GM19238 (cell line): Measurements from ENCODE around the gene NCAM1.

Experiments
- DNase-seq: peaks from one replicate; pipeline ENCODE4 v3.0.0; 2011; ENCODE audit warnings: low spot score; ENCODE audit not compliant: insufficient read length

Gene NCAM1

DNA sequence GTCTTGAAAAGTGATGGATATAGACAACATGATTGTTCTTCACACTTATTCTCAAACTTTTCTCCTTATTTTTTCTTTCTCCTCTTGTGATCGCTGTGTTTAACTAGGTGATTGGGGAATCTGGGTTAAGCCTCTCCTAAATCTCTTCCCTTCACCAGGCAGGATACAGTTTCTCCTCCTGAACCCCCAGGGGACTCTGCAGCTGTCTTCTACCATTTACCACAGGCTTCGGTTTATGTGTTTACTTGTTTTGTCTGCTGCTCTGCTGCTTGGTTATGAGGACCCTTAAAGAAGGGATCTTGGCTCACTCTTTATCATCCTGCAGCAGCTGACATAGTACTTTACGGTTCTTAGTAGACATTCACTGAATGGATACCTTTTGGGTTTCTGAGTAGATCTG, 124.2 kb downstream of the NCAM1 start:
- DNase-seq: no peak

DNA sequence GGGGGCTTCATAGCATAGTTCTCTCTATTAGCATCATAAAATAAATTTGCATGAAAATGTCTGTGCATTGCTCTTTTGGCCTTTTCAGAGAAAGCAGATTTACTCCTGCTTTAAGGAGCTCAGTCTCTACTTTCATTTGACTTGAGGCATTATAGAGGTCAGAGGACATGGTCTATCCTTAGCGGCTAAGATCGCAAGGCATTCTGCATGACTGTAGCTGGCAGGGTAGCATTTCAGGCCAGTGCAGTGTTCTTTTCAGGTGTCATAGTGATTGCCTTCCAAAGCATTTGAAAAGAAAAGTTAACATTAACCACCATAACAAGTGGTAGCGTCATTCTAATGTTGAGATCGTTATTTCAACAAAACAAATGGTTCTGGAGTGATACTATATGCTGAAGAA, 126.5 kb downstream of the NCAM1 start:
- DNase-seq: no peak

DNA sequence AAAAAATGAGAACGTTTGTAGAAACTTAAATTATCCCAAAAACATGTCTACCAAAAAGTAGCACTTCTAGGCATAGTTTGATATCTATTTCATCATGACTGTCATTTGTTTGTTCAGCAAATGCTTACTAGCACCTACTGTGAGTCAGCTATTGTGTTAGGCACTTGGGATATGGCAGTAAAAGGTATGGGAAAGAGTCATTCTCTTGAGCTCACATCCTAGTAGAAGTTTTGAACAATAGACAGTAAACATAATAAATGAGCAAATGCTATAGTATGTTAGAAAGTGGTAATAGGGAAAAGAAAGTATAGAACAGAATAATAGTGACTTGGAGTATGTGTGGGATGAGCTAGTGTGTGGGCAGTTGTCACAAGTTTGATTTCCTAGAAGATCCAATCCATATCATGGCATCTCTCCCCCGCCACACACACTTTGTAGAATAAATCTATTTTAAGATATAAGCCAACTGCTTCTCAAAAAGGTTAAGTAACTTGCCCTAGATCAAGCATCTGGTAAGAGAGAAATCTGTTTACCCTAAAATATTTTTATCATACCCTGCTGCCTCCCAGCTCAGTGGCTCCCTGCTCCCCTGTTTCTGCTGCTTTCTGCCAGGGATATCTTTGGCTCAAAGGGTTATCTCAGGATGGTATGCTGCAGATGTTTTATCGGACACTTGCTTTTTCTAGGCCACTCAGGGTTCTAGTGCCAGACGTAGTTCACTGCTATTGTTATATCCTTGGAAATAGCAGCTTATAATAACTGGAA, 129.7 kb downstream of the NCAM1 start:
- DNase-seq: no peak

DNA sequence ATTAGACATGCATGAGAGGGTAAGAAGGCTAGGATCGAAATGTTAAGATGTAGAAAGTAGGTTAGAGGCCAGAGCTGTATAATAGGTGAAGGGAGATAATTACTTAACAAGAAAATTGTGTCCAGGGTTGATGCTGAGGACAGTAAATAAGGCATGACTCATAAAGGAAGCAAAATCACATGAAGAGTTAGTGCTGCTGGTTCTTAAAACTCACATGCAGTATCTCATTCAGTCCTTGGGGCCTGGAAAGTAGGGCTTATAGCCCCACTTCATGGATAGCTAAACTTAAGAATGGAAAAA, 130.2 kb downstream of the NCAM1 start:
- DNase-seq: no peak

DNA sequence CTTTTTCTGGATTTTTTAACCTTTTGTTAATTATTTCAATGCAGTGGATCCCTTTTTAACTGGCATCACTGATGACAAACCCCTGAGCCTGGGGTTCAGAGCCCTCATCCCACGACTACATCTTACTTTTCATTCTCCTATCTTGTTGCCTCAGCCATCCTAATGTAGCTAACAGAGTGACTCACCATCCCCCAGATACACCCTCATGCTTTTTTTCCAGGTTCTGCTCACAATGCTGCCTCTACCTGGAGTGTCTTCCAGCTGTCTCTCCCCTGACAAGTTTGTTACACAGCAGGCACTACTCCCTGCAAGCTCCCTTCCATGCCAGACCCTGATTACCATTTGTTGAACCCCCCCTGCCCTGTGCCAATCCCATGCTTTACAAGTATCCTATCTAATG, 135.4 kb downstream of the NCAM1 start:
- DNase-seq: no peak

DNA sequence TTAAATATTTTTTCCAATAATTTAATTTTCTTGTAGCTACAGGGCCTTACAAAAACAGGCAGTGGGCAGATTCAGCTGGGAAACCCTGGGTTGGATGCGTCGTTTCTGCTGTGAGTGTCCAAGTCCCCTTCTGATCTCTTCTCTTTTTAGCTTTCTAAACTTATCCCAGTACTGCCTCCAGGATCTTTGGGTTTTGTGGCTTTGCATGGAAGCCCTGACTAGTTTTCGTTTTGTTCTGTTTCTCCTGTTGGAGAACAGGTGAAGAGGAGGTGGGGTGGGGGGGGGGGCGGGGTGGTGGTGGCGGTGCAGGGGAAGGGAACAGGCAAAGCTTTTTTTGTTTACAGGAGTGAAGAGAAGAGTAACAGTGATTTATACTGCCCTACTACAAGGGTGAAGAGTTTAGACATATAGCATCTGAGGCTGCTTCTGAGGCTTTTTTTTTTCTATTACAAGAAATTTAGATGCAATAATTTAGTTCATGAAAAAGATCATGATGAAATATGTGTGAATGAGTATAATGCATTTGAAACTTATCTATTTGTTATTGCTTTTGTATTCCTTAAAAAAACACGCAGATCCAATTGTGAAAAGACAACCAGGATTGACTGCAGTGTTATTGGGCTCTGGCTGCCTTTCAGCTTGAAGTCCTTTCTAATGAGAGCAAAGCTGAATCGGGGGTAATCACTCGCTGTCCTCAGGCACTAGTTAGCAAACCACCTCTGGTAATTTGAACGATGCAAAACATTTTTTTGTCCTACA, 142.9 kb downstream of the NCAM1 start:
- no peak for DNase-seq

DNA sequence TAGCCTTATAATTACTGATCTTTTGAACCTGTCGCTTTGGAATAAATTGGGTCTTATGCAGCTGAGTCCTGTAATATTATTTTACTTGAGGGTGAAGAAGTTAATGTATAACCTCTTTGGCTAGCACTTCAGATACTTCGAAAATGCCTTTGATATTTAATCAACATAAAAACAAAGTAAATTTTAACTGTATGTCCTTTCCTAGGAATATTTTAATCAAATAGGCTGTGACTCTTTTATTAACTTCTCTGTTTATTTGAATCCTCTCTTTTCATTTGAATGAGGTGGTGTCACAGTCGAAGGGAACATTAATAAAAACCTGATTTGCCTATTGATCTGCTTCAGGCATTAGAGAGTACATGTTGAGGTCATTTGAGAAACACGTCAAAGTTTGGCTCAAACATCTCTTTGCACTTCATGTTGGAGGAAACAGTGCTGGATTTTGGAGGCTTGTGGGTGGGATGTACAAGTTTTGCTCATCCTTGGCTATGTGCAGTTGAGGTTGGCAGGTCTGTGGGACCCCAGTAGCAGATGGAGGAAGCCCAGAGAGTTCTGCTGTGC, 143.6 kb downstream of the NCAM1 start:
- no peak for DNase-seq

DNA sequence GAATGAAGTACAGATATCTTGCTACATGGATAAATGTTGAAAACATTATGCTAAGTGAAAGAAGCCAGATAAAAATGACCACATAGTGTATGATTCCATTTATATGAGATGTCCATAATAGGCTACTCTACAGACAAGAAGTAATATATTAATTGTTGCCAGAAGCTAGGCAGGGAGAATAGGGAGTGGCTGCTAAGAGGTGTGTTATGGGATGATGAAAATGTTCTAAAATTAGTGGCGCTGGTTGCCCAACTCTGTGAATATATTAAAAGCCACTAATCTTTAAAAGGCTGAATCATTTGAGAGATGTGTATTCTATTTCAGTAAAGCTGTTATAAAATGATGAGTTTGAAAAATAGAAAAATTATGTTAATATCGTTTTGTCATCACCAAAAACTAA, 144.4 kb downstream of the NCAM1 start:
- DNase-seq: no peak

DNA sequence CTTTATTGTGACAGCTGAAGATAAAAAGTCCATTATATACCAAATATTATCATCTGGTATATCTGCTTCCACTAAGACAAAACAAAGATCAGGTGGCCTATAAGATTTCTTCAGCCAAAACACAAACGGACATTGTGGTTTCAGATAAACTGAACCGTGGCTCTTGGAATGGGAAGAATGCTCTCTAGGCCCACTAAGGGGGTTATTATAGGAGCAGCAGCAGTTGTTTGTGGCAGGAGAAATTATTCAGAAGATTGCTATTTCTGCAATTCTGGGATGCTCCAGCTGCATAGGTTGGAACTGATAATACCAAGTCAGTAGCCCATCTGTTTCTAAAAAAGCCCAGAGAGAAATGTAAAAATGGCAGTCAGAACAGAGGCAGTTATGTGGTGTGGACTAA, 145.3 kb downstream of the NCAM1 start:
- DNase-seq: no peak

DNA sequence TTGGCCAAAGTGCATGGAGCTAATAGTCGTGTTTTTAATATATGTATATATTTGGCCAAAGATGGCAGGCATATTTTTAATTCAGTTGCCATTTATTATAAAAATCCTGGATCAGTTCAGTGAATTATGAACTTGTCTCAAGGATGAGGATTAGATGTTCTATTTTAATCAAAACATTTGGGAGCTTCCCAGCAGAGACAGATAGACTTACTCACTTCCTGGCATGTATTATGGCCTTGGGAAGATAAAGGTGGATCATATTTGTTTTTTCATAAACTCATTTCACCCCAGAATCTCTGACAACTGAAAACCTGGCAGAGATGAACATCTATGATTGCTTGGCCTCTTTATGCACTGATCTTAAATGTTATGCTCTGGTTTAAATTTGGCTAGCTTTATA, 148.8 kb downstream of the NCAM1 start:
- no peak for DNase-seq

DNA sequence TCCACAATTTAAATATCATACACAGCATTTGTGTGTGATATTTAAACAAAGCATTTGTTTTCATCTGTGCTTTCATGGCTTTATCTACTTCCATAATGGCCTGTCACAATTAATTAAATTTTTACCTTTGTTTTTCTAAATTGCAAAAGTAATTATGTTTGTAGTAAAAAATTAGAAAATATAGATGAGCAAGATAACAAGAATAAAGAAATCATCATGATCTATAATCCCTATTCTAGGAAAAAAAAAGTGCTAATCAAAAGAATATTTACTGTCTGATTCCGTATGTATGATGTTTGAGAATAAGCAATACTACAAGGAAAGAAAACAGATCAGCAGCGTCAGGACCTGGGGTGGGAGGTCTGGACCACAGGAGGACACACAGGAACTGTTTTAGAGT, 149.9 kb downstream of the NCAM1 start:
- DNase-seq: no peak

DNA sequence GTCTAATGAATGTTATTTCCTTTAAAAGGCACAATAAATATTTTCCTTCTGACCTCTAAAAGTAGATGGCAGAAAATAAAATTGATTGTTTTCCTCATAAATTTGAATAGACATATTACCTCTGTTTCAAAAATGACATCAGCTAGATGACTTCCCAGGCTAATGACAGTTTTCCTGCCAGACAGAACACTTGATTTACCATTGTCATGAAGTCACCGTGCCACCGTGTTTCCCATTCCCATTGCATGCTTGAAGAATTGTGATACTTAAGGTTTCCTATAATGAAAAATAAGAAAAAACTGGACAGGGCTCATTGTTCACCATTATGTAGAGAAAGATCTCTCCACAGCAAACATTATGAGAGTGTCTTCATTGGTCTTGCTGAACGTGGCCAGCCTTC, 151.1 kb downstream of the NCAM1 start:
- DNase-seq: no peak

DNA sequence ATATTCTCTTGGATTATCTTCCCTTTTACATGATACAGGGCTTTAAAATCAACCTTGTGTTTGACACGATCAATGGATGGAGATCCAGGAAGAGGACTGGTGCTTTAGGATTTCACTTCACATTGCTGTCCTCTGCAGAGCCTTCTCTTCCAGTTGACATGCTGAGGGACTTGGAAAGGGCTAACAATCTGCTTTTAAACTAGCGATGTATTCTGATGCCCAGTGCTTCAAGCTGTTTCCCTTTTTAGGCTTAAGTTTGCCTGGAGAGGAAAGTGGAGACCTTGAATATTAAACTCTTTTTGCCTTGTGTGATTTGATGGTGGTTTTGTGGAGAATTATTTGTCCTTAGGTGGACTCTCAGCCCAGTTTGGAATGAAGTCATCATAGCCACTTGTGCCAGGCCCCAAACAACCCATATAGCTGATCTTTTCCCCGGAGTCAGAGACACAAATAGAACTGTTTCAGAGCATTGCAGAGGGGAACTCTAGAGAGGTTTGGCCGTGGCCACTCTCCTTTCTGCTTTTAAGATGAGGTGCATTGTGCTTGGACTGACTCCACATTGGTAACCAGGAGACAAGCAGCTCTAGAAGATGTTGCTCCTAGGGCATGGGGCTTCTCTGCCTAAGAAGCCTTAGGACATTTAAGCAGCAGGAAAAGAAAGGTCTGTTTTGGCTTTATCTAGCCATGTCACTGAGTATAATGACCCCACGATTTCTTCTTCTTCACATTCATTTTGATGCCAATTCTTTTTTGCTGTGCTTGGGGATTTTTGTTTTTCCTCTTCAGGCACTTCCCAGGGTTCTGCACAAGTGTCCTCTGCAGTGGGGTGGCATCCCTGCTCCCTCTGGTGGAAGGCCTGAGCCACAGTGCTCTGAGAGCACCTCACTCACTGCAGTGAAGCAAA, 152.8 kb downstream of the NCAM1 start:
- no peak for DNase-seq

DNA sequence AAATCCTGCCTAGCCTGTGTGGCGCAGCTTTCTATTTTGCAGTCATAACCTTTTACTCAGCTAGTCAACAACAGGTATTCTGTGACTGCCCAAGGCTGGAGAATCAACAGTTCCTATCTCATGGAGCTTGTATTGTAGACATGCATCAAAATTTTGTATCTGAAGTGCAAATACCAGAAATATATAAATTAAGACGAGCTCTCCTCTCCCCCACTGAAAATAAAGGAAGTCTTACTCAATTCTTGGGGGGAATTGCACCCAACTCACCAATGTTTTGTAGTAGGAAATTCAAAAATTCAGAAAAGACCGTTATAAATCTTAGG, 153.4 kb downstream of the NCAM1 start:
- no peak for DNase-seq

DNA sequence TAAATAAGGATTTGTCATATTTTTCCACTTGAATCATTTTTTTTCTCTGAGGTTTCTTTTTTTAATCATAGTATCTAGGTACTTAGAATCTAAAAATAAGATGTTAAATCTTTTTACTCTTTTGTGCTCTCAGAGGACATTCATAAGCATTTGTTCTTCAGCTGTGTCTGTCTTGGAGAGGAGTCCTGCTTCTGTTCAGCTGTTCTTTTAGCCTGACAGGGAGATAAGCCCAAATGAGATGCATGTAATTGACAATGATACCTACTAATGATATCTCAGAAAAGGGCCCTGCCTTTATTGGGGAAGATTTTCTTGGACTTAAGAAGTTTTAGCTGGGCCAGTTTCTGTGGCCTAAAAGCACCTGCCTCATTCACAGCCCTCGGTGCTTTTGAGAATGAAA, 156.9 kb downstream of the NCAM1 start:
- no peak for DNase-seq

DNA sequence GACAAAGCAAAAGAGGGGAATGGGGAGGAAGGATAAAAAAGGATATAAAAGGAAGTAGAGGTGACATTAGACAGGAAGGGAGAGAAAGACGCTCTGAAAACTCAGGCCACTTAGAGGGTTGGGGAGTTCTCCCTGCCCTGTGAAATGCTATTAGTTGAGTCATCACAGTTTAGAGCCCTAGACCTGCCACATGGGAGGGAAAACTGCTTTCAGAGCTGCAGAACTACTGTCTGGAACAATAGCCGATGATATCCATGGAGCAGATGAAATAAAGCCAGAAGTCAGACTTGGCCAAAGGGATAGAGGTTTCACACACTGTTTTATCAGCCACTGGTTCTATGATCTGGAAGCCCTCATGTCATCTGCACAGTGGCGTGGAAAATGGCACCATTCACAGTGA, 157.9 kb downstream of the NCAM1 start:
- no peak for DNase-seq

DNA sequence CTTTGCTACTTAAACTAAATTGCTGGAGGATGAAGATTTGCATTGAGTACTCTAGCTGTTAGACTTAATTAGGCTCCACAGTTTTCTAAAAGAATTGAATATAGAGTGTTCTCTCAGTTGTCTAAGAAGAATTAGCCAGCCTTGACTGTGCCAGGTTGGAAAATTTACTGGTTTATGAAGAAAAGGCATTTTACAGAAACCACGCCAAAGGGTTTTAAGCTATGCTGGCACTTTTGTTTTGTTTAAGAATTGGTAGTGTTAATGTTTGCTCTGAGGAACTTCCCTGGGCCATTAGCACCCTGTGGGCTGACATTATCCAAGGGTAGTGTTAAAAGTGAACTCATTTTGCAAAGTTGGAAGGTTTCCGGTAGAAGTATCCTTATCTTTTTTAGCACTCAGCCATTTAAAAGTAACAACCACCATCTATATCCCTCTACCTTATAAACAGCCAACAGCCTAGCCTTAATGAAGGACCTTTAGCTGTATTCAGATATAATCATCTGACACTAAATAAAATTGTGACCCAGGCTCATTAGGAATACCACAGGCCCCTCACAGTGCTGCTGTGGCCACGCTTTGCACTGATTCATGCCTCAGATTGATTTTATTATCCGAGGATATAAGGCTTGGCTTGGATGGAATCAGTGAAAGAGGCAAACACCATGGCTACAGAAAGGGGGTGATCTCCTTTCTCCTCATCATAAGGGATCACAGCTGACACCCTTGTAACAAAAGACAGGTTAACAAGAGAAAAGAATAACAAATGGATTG, 158.9 kb downstream of the NCAM1 start:
- DNase-seq: no peak

DNA sequence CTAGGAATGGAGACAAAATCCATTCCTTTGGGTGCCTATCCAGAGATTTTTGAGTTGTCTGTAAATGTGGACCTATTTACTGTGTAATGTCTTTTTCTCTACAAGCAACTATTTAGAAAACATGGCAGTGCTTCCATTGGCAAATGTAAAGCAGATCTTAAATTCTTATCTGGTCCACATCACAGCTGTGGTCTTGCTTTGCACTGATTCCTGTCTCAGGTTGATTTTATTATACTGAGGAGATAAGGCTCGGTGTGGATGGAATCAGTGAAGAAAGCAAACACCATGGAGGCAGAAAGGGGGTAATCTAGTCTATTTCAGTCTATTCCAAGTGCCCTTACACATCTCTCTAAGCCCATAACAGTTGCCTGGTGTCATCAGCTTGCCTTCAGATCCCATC, 160.5 kb downstream of the NCAM1 start:
- DNase-seq: no peak

DNA sequence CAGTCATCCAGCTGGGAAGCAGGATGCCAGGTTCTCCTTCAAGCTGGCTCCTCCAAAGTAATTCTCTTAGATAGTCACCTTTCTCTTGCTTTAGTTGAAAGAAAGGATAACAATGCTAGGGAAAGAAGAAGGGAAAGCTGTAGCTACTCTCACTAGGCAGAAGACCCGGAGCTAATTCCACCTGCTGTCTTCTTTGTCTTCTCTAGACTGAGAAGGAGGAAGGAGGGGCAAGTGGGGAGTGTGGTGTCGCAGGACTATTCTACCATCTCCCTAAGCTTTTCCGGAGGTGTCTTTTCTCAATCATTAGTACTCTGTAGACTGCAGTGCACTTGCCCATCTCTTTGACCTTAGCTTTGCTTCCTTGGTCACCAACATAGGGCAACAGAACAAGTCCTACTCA, 162.8 kb downstream of the NCAM1 start:
- DNase-seq: no peak

DNA sequence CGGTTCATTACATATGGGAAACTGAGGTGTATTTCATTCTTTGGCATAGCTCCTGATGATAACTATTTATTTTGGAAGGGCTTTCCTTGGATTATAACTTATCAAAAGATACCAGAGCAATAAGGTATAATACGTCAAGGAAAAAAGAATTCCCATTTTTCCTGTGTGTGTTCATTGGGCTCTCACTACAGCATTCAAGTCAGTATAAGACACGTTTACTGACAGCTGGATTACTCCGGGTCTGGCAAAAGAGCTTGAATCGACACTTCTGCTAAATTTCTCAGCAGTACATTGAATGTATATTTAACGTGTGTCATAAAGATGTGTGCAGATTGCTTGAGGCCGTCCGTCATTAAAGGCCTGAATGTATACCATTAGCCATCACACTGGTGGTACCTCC, 163.4 kb downstream of the NCAM1 start:
- DNase-seq: no peak

DNA sequence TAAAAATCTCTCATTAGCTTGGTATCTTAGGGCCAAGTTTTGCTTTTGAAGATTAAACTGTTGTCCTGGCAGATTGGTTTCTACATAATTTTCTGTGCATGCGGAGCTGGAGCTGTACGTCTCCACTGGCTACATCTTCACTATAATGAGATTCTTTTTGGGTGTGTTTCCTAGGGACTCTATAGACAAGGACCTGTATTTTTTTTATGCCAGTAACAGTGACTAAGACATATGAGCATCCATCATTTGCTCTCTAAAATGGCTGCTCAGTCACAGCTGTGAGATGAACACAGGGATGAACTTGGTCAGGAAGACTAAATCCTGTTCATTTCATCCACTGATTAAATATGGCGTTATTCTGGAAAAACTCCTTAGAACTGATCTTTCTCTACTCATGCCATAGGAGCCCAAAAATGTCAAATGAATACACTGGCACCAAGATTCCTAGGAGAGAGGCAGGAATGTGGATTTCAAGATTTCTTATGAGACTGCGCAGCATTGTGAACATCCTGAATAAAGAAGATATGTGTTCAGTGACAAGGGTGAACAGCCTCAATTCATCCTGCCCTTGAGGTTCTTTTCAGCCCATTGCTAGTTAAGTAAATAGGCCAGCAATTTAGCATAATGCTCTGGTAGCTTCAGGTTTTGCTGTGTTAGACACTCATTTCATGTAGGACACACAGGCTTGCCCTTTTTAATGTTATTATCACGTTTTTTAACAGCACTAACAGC, 168.2 kb downstream of the NCAM1 start:
- DNase-seq: no peak
